SK-N-SH treated with all-trans-retinoic acid at 6 μM for 48 hours (cell line): ENCODE results near the gene CCDC188.

ENCODE experiments used
- ATAC-seq: fragments of 200-7000 bp; cut with Tn5 transposase; 3 replicates; pipeline ENCODE4 v1.9.1; 2020; ENCODE audit warnings: mild to moderate bottlenecking, moderate library complexity
- ARNTL ChIP-seq: fragments of 450-650 bp; formaldehyde crosslinking; IDR thresholded peaks from 2 replicates; pipeline ENCODE4 v1.5.0; 2020; ENCODE audit warnings: low read depth, mild to moderate bottlenecking, moderate library complexity, borderline replicate concordance
- CSDC2 ChIP-seq: fragments of 250-450 bp; sonication (Bioruptor Pico); IDR thresholded peaks from 2 replicates; pipeline ENCODE4 v1.5.0; 2020; ENCODE audit warnings: mild to moderate bottlenecking, moderate library complexity
- ESRRG ChIP-seq: fragments of 250-450 bp; sonication (Bioruptor Pico); IDR thresholded peaks from 2 replicates; pipeline ENCODE4 v1.6.1; 2021; ENCODE audit warnings: mild to moderate bottlenecking
- GLIS3 ChIP-seq: fragments of 250-450 bp; sonication (Bioruptor Pico); IDR thresholded peaks from 2 replicates; pipeline ENCODE4 v1.5.0; 2020; ENCODE audit warnings: mild to moderate bottlenecking, moderate library complexity
- ISL1 ChIP-seq: fragments of 250-450 bp; sonication (Bioruptor Pico); IDR thresholded peaks from 2 replicates; pipeline ENCODE4 v2.1.2; 2022; ENCODE audit warnings: mild to moderate bottlenecking, moderate library complexity
- OSR1 ChIP-seq: fragments of 250-450 bp; sonication (Bioruptor Pico); IDR thresholded peaks from 2 replicates; pipeline ENCODE4 v1.8.0; 2022; ENCODE audit warnings: moderate library complexity, mild to moderate bottlenecking, inconsistent platforms
- PPARA ChIP-seq: fragments of 250-450 bp; sonication (Bioruptor Pico); IDR thresholded peaks from 2 replicates; pipeline ENCODE4 v1.5.0; 2020; ENCODE audit warnings: mild to moderate bottlenecking, borderline replicate concordance
- RARB ChIP-seq: fragments of 250-450 bp; sonication (Bioruptor Pico); IDR thresholded peaks from 2 replicates; pipeline ENCODE4 v1.8.0; 2021; ENCODE audit warnings: mild to moderate bottlenecking, moderate library complexity
- SNAI2 ChIP-seq: fragments of 250-450 bp; sonication (Bioruptor Pico); IDR thresholded peaks from 2 replicates; pipeline ENCODE4 v1.5.0; 2020; ENCODE audit warnings: mild to moderate bottlenecking, moderate library complexity
- TSHZ2 ChIP-seq: fragments of 250-450 bp; sonication (Bioruptor Pico); IDR thresholded peaks from 2 replicates; pipeline ENCODE4 v1.5.0; 2020; ENCODE audit warnings: mild to moderate bottlenecking, moderate library complexity
- ZC3H10 ChIP-seq: fragments of 250-450 bp; sonication (Bioruptor Pico); IDR thresholded peaks from 2 replicates; pipeline ENCODE4 v1.5.1; 2021; ENCODE audit warnings: mild to moderate bottlenecking, moderate library complexity
- ZFP3 ChIP-seq: fragments of 250-450 bp; sonication (Bioruptor Pico); IDR thresholded peaks from 2 replicates; pipeline ENCODE4 v1.5.0; 2020; ENCODE audit warnings: mild to moderate bottlenecking, moderate library complexity
- ZFP30 ChIP-seq: fragments of 450-650 bp; formaldehyde crosslinking; IDR thresholded peaks from 2 replicates; pipeline ENCODE4 v1.5.0; 2022; ENCODE audit warnings: mild to moderate bottlenecking, moderate library complexity
- ZNF565 ChIP-seq: fragments of 450-650 bp; formaldehyde crosslinking; conservative IDR thresholded peaks from 2 replicates; pipeline ENCODE4 v1.5.0; 2020; ENCODE audit warnings: low read depth, mild to moderate bottlenecking, moderate library complexity
- ZNF70 ChIP-seq: fragments of 450-650 bp; formaldehyde crosslinking; IDR thresholded peaks from 2 replicates; pipeline ENCODE4 v1.5.0; 2020; ENCODE audit warnings: mild to moderate bottlenecking, moderate library complexity
- ZNF8 ChIP-seq: fragments of 450-650 bp; formaldehyde crosslinking; IDR thresholded peaks from 2 replicates; pipeline ENCODE4 v1.5.0; 2020; ENCODE audit warnings: mild to moderate bottlenecking, moderate library complexity
- TF ChIP-seq, protein P1 (sequence below): fragments of 250-450 bp; sonication (Bioruptor Pico); IDR thresholded peaks from 2 replicates; pipeline ENCODE4 v1.8.0; 2021; ENCODE audit warnings: low read depth, mild to moderate bottlenecking, moderate library complexity, borderline replicate concordance

The CCDC188 gene

DNA sequence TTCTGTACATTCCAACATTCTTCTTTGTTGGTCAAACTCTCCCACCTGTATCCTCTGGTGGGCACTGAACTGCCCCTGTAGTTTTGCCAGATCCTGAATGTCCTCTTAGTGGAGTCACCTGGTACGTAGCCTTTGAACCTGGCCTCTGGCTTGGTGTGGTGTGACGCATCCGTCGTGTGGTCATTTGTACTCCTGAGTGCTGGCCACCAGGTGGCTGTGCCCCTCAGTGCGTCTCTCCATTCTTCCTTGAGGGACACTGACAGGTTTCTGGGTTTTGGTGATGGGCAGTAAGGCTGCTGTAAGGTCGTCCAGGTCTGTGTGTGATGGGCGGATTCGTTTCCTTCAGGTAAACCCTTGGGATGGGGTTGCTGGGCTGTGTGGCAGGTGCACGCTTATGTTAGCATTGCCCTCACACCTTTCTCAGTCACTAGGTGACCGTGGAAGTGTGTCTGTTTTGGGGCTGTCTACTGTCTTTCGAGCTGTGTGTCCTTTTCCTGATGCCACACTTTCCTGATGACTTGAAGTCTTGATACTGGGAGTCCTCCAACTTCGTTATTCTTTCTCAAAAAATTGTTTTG, 48.6 kb downstream of the CCDC188 start:
- ATAC-seq: no peak
- TF ChIP-seq ZC3H10 (CRISPR knock-in tag): no peak
- TF ChIP-seq, protein P1, sequence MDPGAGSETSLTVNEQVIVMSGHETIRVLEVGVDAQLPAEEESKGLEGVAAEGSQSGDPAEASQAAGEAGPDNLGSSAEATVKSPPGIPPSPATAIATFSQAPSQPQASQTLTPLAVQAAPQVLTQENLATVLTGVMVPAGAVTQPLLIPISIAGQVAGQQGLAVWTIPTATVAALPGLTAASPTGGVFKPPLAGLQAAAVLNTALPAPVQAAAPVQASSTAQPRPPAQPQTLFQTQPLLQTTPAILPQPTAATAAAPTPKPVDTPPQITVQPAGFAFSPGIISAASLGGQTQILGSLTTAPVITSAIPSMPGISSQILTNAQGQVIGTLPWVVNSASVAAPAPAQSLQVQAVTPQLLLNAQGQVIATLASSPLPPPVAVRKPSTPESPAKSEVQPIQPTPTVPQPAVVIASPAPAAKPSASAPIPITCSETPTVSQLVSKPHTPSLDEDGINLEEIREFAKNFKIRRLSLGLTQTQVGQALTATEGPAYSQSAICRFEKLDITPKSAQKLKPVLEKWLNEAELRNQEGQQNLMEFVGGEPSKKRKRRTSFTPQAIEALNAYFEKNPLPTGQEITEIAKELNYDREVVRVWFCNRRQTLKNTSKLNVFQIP: no peak
- no peak for TF ChIP-seq GLIS3
- no peak for TF ChIP-seq TSHZ2 (CRISPR knock-in tag)
- no peak for TF ChIP-seq ARNTL (CRISPR knock-in tag)
- no peak for TF ChIP-seq ZNF565 (CRISPR knock-in tag)
- no peak for TF ChIP-seq ZFP3 (CRISPR knock-in tag)
- TF ChIP-seq ISL1 (CRISPR knock-in tag): no peak
- TF ChIP-seq ESRRG: no peak
- no peak for TF ChIP-seq ZNF70 (CRISPR knock-in tag)
- no peak for TF ChIP-seq RARB (CRISPR knock-in tag)
- no peak for TF ChIP-seq PPARA (CRISPR knock-in tag)
- TF ChIP-seq OSR1: no peak
- TF ChIP-seq CSDC2 (CRISPR knock-in tag): no peak

GRCh38 chr22:20101638-20102037, 49.2 kb downstream of the CCDC188 start:
- no peak for ATAC-seq
- no peak for TF ChIP-seq GLIS3
- TF ChIP-seq ZNF8 (CRISPR knock-in tag): no peak
- no peak for TF ChIP-seq ZFP30
- no peak for TF ChIP-seq ISL1 (CRISPR knock-in tag)

GRCh38 chr22:20099099-20099711, 51.6 kb downstream of the CCDC188 start:
- ATAC-seq: no peak
- TF ChIP-seq ARNTL (CRISPR knock-in tag) (no peak), SNAI2 (CRISPR knock-in tag) (no peak), PPARA (CRISPR knock-in tag) (no peak), TSHZ2 (CRISPR knock-in tag) (no peak)
